HFF-Myc (cell line): ENCODE results near the gene DIP2C.
"Not testable (repeated sequence)": the region's sequence is repeated elsewhere in the genome, so short reads cannot be mapped to it uniquely, and the experiment has no call there.

Experiments used
- DNase-seq: peaks from one replicate; pipeline ENCODE4 v3.0.0-alpha.2; 2011; ENCODE audit warnings: low read depth; ENCODE audit errors: extremely low read depth
- H3K4me3 ChIP-seq: replicated peaks from 2 replicates; pipeline ENCODE4 v1.5.1; 2011; ENCODE audit warnings: low read depth, mild to moderate bottlenecking, control low read depth, low read length
- TF ChIP-seq, protein P1 (sequence below): IDR thresholded peaks from 2 replicates; pipeline ENCODE4 v1.5.1; 2012; ENCODE audit warnings: mild to moderate bottlenecking, low read depth, low read length, control low read depth; ENCODE audit errors: missing control alignments

Gene DIP2C

GRCh38 chr10:397321-398068, 292.0 kb downstream of the DIP2C start:
- H3K4me3 ChIP-seq = no peak overlapping the region
- TF ChIP-seq, protein P1, sequence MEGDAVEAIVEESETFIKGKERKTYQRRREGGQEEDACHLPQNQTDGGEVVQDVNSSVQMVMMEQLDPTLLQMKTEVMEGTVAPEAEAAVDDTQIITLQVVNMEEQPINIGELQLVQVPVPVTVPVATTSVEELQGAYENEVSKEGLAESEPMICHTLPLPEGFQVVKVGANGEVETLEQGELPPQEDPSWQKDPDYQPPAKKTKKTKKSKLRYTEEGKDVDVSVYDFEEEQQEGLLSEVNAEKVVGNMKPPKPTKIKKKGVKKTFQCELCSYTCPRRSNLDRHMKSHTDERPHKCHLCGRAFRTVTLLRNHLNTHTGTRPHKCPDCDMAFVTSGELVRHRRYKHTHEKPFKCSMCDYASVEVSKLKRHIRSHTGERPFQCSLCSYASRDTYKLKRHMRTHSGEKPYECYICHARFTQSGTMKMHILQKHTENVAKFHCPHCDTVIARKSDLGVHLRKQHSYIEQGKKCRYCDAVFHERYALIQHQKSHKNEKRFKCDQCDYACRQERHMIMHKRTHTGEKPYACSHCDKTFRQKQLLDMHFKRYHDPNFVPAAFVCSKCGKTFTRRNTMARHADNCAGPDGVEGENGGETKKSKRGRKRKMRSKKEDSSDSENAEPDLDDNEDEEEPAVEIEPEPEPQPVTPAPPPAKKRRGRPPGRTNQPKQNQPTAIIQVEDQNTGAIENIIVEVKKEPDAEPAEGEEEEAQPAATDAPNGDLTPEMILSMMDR = no peak
- DNase-seq = no peak

- H3K4me3 ChIP-seq = no peak overlapping the region
- DNase-seq = no peak
- TF ChIP-seq, protein P1 = no peak
Observed at GRCh38 chr10:396535-397220, 292.8 kb downstream of the DIP2C start.

- no peak for DNase-seq
- TF ChIP-seq, protein P1 = no peak
- no peak overlapping the region for H3K4me3 ChIP-seq
Observed at GRCh38 chr10:396107-396506, 293.4 kb downstream of the DIP2C start.

DNA sequence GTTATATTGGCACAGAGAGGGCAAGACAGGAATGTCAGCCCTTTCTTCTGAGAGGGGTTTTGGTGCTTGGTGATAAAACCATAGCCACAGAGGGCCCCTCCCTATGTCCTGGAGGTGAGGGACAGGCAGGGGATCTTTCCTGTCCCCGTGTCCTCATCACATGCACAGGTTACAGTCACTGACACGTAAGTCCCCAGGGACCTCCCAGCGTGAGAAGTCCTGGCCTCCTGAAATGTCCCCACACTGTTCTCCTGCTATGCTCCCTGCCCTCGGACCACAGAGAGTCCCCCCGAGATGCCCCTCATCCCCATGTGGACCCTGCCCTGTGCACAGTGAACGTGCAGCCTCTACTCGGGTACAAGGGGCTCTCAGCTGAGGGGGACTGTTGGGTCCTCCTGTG, 293.8 kb downstream of the DIP2C start:
- H3K4me3 ChIP-seq = no peak overlapping the region
- DNase-seq = no peak
- TF ChIP-seq, protein P1 = no peak

GRCh38 chr10:394439-395101, 294.9 kb downstream of the DIP2C start:
- H3K4me3 ChIP-seq, DNase-seq: not testable (repeated sequence)

DNA sequence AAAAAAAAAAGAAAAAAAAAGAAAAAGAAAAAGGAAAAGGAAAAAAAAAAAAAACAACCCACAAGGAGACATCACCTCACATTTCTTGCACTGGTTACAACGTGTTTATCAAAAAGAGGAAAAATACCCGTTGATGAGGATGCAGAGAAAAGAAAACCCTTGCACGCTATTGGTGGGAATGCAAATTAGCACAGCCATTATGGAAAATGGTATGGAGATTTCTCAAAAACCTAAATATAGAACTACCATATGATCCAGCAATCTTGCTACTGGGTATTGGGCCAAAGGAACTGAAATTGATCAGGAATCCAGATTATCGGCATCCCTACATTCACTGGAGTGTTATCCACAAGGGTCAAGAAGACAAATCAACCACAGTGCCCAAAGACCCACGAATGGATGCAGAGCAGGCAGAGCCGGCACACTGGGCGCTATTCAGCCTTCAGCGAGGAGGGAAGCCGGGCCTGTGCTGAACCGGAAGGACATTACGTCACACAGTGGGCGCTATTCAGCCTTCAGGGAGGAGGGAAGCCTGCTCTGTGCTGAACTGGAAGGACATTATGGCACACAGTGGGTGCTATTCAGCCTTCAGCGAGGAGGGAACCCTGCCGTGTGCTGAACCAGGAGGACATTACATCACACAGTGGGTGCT, 295.6 kb downstream of the DIP2C start:
- no peak overlapping the region for H3K4me3 ChIP-seq
- no peak for DNase-seq
- TF ChIP-seq, protein P1 = no peak
